Mucosa of stomach (tissue), 1 donor: ENCODE data around the gene XAB2.
A peak's percentile ranks its signal among the peaks of the same experiment; 100 is the strongest.
"Not testable (repeated sequence)": the region's sequence is repeated elsewhere in the genome, so short reads cannot be mapped to it uniquely, and the experiment has no call there.

Experiments
- H3K27me3 ChIP-seq: one replicate; pipeline ENCODE4 v1.7.0; 2013; ENCODE audit warnings: mild to moderate bottlenecking, low read length; ENCODE audit not compliant: control insufficient read depth, insufficient read depth
- H3K36me3 ChIP-seq: one replicate; pipeline ENCODE4 v1.7.0; 2013; ENCODE audit warnings: low read length; ENCODE audit not compliant: control insufficient read depth, insufficient read depth
- H3K4me1 ChIP-seq: one replicate; pipeline ENCODE4 v1.7.0; 2013; ENCODE audit warnings: mild to moderate bottlenecking, low read length; ENCODE audit not compliant: control insufficient read depth, insufficient read depth
- H3K4me3 ChIP-seq: one replicate; pipeline ENCODE4 v1.7.0; 2013; ENCODE audit warnings: low read length
- H3K9ac ChIP-seq: one replicate; pipeline ENCODE4 v1.7.0; 2013; ENCODE audit warnings: mild to moderate bottlenecking, low read length, moderate library complexity
- H3K9me3 ChIP-seq: one replicate; pipeline ENCODE4 v1.7.0; 2013; ENCODE audit warnings: mild to moderate bottlenecking, low read length, moderate library complexity; ENCODE audit not compliant: control insufficient read depth
- donor health status: Pancreatic carcinoma.

The XAB2 gene

DNA sequence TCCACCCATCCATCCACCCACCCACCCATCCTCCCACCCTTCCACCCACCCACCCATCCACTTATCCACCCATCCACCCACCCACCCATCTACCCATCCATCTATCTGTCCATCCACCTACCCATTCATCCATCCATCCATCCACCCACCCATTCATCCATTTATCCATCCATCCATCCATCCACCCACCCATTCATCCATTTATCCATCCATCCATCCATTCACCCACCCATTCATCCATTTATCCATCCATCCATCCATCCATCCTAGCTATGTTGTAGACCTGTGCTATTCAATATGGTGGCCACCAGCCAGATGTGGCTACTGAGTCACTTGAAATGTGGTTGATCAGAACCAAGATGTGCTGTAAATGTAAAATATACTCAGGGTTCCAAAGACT, 28.6 kb downstream of the XAB2 start:
- H3K4me1 ChIP-seq = peaks cover 47% of the 10 kb centered on the region
- peaks cover 10% of the 10 kb centered on the region for H3K27me3 ChIP-seq
- H3K9ac ChIP-seq = no peak overlapping the region
- no peaks in the 10 kb centered on the region for H3K9me3 ChIP-seq
- H3K36me3 ChIP-seq = no peaks in the 10 kb centered on the region
- H3K4me3 ChIP-seq = no peak overlapping the region

GRCh38 chr19:7598180-7598579, 31.2 kb downstream of the XAB2 start:
- H3K9me3 ChIP-seq = no peaks in the 10 kb centered on the region
- H3K4me1 ChIP-seq = peaks cover 32% of the 10 kb centered on the region
- no peaks in the 10 kb centered on the region for H3K36me3 ChIP-seq
- H3K9ac ChIP-seq = no peak overlapping the region
- H3K27me3 ChIP-seq = peaks cover 10% of the 10 kb centered on the region
- no peak overlapping the region for H3K4me3 ChIP-seq

DNA sequence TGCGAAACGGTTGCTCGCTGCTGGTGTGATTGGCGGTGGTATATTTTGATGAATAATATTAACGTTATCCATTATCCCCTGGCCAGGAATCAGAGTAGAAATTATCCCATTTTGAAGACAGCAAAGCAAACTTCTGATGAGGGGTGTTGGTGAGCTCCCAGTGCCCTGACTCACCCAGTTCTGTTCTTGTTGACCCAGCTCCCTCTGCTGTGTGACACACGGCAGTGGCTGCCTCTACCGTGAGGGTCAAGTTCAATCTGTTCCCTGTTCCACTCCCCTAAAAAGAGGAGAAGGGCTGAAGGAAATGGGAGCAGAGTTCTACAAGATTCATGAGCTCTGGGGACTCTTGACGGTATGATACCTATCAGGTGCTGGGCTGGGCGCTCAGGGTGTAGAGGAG, 31.7 kb downstream of the XAB2 start:
- Histone ChIP-seq H3K9ac (no peak overlapping the region), H3K36me3 (no peaks in the 10 kb centered on the region), H3K9me3 (no peaks in the 10 kb centered on the region), H3K4me1 (peaks cover 28% of the 10 kb centered on the region), H3K4me3 (no peak overlapping the region), H3K27me3 (peaks cover 10% of the 10 kb centered on the region)

DNA sequence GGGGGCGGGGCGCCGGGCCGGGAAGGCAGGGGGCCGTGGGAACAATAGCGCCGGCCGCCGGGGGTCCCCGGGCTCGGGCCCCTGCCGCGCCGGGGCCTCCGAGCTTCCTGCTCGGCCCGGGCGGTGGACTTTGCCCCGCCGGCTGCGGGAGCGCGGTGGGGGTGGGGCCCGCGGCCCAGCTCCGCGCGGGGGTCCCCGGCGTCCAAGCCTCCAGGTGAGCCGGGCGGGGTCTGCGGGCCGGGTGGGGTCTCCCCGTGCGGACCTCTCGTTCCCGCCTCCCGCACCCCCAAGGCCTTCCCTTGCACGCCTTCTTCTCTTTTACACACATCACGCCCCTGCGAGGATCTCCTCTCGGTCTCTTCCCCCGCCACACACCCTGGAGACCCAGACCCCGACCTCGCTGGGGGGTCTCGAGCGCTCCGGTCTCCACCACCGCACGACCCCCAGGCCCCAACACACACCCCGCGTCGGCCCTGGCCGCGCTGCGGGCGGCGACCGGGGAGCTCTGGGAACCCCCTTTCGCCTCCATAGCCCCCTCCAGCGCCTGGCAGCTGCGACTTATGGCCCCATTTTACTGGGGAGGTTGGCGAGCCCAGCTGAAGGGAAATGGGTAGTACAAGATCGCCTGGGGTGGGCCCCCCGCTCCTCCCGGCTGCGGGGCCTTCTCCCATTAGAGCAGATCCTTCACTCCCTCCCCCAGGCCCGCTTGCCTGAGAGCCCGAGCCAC, 33.0 kb downstream of the XAB2 start:
- H3K36me3 ChIP-seq = no peaks in the 10 kb centered on the region
- peak overlapping the region; percentile 32 for H3K4me3 ChIP-seq
- H3K9me3 ChIP-seq = no peaks in the 10 kb centered on the region
- peak overlapping the region; percentile 71 for H3K9ac ChIP-seq
- peaks cover 10% of the 10 kb centered on the region for H3K27me3 ChIP-seq
- peaks cover 19% of the 10 kb centered on the region for H3K4me1 ChIP-seq

DNA sequence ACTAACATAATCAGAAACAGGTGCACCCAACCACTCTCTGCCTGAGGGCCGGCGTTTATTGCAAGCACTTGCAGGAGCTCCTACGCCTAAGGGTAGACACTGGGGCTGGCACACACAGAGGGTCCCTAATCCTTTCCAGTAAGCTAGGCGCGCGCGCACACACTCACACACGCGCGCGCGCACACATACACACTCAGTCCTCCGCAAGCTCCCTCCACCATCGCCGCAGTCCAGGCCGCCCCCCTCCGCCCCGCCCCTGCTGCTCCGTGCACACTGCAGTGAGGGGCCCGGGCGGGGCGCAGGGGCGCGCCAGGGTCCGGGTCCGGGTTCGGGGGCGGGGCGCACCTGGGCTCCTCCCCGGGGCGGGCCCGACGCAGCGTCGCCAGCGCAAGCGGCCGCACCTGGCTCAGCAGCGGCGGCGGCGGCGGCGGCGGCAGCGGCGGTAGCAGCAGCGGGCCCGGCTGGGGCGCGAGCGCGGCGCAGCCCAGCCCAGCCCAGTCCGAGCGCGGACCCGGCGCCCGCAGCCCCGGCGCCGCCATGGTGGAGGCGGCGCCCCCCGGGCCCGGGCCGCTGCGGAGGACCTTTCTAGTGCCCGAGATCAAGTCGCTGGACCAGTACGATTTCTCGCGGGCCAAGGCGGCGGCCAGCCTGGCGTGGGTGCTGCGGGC, 33.7 kb downstream of the XAB2 start, which contains the start of gene CAMSAP3:
Gene CAMSAP3 (plus strand): TSS at position 398 of the 668 bp plus-strand sequence. CDS start 140 bp downstream, at position 538.
- Histone ChIP-seq H3K9ac (peak within 1 kb of the TSS; percentile 71), H3K36me3 (no peaks in the 10 kb centered on the region), H3K27me3 (peaks cover 10% of the 10 kb centered on the region)

GRCh38 chr19:7590256-7590655, 39.1 kb downstream of the XAB2 start:
- no peak overlapping the region for H3K4me3 ChIP-seq
- no peaks in the 10 kb centered on the region for H3K36me3 ChIP-seq
- no peaks in the 10 kb centered on the region for H3K27me3 ChIP-seq
- no peaks in the 10 kb centered on the region for H3K9me3 ChIP-seq
- H3K9ac ChIP-seq = no peak overlapping the region
- H3K4me1 ChIP-seq = peaks cover 10% of the 10 kb centered on the region

More for the DNA sequence above, 33.7 kb downstream of the XAB2 start, which contains the start of gene CAMSAP3:
- peak within 1 kb of the TSS; percentile 32 for H3K4me3 ChIP-seq
- no peaks in the 10 kb centered on the region for H3K9me3 ChIP-seq
- peaks cover 22% of the 10 kb centered on the region for H3K4me1 ChIP-seq

- no peak overlapping the region for H3K9ac ChIP-seq
- no peaks in the 10 kb centered on the region for H3K36me3 ChIP-seq
- H3K9me3 ChIP-seq = no peaks in the 10 kb centered on the region
- peaks cover 10% of the 10 kb centered on the region for H3K4me1 ChIP-seq
- no peak overlapping the region for H3K4me3 ChIP-seq
- no peaks in the 10 kb centered on the region for H3K27me3 ChIP-seq
These were observed 39.5 kb downstream of the XAB2 start for GRCh38 chr19:7589822-7590221.

- Histone ChIP-seq H3K36me3 (no peaks in the 10 kb centered on the region), H3K4me3 (no peak overlapping the region), H3K27me3 (no peaks in the 10 kb centered on the region), H3K4me1 (no peaks in the 10 kb centered on the region), H3K9me3 (no peaks in the 10 kb centered on the region), H3K9ac (no peak overlapping the region)
These were observed 46.9 kb downstream of the XAB2 start for GRCh38 chr19:7582446-7582845.

GRCh38 chr19:7579182-7579581, 50.2 kb downstream of the XAB2 start:
- Histone ChIP-seq H3K4me1 (no peaks in the 10 kb centered on the region), H3K27me3 (no peaks in the 10 kb centered on the region), H3K4me3 (no peak overlapping the region), H3K9ac (no peak overlapping the region), H3K9me3 (no peaks in the 10 kb centered on the region), H3K36me3 (no peaks in the 10 kb centered on the region)

DNA sequence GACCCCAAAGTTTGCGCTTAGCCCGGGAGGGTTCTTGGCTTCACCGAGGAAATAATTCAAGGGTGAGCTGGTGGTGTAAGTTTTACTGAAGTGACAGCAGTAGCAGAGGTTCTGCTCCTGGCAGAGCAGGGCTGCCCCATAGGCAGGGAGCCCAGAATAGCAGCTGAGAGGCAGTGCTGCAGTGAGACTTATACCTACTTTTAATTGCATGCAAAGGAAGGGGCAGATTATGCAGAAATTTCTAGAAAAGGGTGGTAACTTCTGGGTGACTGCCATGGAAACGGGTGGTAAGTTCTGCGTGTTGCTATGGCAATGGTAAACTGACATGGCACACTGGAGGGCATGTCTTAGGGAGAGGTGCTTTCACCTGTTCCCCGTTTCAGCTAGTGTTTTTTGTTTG, 51.2 kb downstream of the XAB2 start:
- no peak overlapping the region for H3K4me3 ChIP-seq
- no peak overlapping the region for H3K9ac ChIP-seq
- H3K27me3 ChIP-seq = no peaks in the 10 kb centered on the region
- H3K4me1 ChIP-seq = no peaks in the 10 kb centered on the region
- no peaks in the 10 kb centered on the region for H3K9me3 ChIP-seq
- no peaks in the 10 kb centered on the region for H3K36me3 ChIP-seq

GRCh38 chr19:7577422-7577821, 51.9 kb downstream of the XAB2 start:
- H3K36me3 ChIP-seq, H3K27me3 ChIP-seq, H3K4me3 ChIP-seq, H3K9me3 ChIP-seq, H3K9ac ChIP-seq, H3K4me1 ChIP-seq: not testable (repeated sequence)

DNA sequence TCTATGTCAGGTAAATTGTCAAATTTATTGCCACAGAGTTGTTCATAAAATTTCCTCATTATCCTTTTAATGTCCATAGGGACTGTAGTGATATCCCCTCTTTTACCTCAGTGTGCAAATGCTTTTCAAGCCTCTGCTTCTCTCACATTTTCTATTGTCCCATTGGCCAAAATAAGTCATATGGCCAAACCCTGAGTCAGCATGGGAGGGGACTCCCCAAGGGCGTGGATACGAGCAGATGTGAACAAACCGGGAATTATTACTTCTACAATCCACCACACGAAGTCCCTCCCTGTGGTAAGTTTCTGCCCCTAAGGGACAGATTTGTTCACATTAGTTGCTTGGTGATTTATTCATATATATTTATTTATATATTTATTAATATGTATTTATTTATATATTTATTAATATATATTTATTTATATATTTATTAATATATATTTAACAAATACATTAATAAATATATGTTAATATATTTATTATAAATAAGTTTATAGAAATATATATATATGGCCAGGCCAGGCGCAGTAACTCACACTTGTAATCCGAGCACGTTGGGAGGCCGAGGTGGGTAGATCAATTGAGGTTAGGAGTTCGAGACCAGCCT, 53.8 kb downstream of the XAB2 start:
- H3K4me1 ChIP-seq = no peaks in the 10 kb centered on the region
- no peaks in the 10 kb centered on the region for H3K9me3 ChIP-seq
- H3K9ac ChIP-seq = no peak overlapping the region
- no peak overlapping the region for H3K4me3 ChIP-seq
- H3K36me3 ChIP-seq = no peaks in the 10 kb centered on the region
- H3K27me3 ChIP-seq = no peaks in the 10 kb centered on the region
